ENCODE results near the gene LGALS4.
"Not testable (repeated sequence)": the region's sequence is repeated elsewhere in the genome, so short reads cannot be mapped to it uniquely, and the experiment has no call there.

Gene LGALS4, protein sequence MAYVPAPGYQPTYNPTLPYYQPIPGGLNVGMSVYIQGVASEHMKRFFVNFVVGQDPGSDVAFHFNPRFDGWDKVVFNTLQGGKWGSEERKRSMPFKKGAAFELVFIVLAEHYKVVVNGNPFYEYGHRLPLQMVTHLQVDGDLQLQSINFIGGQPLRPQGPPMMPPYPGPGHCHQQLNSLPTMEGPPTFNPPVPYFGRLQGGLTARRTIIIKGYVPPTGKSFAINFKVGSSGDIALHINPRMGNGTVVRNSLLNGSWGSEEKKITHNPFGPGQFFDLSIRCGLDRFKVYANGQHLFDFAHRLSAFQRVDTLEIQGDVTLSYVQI

DNA sequence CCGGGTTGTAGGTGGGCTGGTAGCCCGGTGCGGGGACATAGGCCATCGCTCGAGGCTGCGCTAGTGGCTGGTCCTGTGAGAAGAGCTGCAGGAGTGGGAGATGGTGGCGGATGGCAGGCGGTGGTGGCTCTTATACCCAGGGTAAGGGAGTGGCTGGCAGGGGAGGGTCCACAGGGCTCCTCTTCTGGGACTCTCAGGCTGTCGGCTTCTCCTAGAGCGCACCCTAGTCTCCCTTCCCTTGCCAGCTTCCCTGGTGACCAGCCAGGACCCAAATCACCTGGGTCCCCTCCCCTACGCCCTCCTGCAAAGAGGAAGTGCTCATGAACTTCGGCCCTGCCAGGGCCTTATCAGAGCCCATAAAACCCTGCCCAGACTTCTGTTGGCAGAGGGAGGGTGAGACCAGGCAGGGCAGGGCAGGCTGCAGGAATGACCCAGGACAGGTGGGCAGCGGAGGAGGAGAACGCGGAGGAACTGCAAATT lies at the start of gene LGALS4:
LGALS4 (minus strand) TSS at position 105 of the 480 bp plus-strand sequence; CDS start at position 46, 59 bp downstream.
- DNase-seq (ENCODE audit: low spot score), result no peak

DNA sequence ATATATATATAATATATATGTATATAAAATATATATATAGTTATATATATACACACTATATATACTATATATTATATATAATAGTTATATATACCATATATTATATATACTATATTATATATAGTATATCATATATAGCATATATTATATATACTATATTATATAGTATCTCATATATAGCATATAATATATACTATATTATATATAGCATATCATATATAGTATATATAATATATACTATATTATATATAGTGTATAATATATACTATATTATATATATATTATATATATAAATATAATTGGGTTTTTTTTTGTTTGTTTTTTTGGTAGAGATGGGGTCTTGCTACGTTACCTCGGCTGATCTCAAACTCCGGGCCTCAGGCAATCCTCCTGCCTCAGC lies 48.6 kb upstream of the LGALS4 start:
- DNase-seq (ENCODE audit: low spot score), result no peak

DNA sequence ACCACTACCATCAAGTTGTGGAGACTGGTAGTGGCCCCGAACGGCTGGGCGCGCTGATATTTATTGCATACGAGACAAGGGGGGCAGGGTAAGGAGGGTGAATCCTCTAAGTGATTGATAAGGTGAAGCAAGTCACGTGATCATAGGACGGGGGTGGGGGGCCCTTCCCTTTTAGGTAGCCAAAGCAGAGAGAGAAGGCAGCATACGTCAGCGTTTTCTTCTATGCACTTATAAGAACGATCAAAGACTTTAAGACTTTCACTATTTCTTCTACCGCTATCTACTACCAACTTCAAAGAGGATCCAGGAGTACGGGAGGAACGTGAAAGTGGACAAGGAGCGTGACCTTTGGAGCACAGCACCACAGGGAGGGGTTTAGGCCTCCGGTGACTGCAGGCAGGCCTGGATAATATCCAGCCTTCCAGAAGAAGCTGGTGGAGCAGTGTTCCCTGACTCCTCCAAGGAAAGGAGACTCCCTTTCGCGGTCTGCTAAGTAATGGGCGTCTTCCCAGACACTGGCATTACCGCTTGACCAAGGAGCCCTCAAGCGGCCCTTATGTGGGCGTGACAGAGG lies 47.0 kb upstream of the LGALS4 start:
- not testable (repeated sequence) for DNase-seq (ENCODE audit: low spot score)

DNA sequence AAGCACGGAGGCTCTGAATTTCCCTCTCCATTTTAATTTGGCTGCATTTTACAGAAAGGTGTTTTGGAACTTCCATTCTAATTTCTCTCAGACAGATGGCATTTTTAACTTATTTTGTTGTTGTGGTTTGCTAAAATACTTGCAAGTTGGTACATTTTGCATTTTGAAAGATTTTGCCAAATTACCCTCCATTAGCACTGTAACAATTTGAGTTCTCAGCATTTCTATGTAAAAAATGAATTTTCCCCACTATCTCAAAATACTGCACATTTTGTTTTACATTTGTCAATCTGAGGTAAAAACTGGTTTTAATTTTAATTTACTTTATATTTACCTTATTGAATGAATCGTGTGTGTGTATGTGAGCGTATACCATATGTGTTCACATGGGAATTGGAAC lies 44.1 kb upstream of the LGALS4 start:
- no peak for DNase-seq (ENCODE audit: low spot score)

DNA sequence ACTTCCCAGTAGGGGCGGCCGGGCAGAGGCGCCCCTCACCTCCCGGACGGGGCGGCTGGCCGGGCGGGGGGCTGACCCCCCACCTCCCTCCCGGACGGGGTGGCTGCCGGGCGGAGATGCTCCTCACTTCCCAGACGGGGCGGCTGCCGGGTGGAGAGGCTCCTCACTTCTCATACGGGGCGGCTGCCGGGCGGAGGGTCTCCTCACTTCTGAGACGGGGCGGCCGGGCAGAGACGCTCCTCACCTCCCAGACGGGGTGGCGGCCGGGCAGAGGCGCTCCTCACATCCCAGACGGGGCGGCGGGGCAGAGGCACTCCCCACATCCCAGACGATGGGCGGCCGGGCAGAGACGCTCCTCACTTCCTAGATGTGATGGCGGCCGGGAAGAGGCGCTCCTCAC lies 43.0 kb upstream of the LGALS4 start:
- DNase-seq (ENCODE audit: low spot score), result not testable (repeated sequence)

DNA sequence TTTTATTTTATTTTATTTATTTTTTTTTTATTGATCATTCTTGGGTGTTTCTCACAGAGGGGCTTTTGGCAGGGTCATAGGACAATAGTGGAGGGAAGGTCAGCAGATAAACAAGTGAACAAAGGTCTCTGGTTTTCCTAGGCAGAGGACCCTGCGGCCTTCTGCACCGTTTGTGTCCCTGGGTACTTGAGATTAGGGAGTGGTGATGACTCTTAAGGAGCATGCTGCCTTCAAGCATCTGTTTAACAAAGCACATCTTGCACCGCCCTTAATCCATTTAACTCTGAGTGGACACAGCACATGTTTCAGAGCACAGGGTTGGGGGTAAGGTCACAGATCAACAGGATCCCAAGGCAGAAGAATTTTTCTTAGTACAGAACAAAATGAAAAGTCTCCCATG lies 42.2 kb upstream of the LGALS4 start:
- not testable (repeated sequence) for DNase-seq (ENCODE audit: low spot score)

DNA sequence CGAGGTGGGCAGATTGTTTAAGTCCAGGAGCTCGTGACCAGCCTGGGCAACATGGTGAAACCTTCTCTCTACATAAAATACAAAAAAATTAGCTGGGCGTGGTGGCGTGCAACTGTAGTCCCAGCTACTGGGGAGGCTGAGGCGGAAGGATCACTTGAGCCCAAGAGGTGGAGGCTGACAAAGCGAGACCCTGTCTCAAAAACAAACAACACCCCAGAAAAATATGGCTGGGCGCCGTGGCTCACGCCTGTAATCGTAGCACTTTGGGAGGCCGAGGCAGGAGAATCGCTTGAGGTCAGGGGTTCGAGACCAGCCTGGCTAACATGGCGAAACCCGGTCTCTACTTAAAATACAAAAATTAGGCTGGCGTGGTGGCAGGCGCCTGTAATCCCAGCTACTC lies 40.5 kb upstream of the LGALS4 start:
- no peak for DNase-seq (ENCODE audit: low spot score)

DNA sequence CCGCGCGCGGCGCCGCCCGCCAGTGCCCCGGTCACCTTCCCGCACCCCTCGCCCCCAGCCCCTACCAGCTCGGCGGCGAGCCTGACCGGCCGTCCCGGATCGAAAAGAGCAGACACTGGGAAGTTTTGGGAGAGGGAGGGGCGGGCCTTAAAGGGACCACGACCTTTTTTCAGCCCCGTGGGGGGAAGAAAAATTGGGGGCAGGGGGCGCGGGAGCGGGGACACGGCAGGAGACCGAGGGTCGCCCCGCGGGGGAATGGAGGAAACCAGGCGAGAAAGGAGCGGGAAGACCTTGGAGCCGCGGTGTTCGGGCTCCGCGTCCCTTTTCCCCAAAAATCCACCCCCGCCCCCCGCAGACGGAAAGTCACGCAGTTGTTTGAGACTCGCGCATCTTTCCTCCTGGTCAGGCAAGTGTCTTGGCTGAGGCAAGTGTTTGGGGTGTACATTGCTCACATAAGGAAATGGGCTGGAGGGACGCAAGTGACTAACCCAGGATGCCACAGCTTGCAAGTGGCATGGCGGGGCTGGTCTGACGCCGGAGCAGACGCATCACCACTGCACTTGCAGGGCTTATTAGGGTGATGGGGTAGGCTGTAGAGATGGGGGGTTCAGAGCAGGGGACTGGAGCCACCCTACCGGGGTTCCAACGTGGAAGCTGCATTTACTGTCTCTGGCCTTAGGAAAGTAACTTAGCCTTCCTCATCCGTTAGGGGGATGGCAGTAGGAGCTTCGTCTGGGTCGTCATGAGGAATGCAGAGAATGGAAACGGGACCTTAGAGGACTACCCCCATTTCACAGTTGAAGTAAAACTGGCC lies 39.7 kb upstream of the LGALS4 start:
- DNase-seq (ENCODE audit: low spot score), result peak; percentile 34

DNA sequence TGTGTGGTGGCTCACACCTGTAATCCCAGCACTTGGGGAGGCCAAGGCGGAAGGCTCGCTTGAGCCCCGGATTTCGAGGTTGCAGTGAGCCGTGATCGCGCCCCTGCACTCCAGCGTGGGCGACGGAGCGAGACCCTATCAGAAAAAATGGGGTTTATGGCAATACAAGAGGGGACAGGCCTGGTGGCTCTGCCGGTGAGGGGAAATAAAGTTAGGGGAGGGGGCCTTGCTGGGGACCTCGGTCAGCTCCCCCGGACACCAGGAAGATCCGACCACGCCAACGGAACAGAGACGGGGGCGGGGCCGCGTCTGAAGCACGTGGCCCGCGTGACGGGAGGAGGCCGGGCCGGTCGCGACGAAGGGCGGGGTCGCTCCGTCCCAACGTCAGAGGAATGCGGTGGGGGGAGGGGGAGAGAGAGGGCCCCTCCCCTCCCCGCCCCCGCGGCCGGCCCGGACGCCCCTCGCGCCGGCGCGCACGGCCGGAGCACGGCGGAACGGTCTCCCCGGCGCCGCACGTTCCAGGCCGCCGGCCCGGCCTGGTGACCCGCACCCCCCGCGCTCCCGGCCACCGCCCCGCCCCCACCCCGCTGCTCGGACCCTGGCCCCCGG lies 39.0 kb upstream of the LGALS4 start:
- peak; percentile 88 for DNase-seq (ENCODE audit: low spot score)

DNA sequence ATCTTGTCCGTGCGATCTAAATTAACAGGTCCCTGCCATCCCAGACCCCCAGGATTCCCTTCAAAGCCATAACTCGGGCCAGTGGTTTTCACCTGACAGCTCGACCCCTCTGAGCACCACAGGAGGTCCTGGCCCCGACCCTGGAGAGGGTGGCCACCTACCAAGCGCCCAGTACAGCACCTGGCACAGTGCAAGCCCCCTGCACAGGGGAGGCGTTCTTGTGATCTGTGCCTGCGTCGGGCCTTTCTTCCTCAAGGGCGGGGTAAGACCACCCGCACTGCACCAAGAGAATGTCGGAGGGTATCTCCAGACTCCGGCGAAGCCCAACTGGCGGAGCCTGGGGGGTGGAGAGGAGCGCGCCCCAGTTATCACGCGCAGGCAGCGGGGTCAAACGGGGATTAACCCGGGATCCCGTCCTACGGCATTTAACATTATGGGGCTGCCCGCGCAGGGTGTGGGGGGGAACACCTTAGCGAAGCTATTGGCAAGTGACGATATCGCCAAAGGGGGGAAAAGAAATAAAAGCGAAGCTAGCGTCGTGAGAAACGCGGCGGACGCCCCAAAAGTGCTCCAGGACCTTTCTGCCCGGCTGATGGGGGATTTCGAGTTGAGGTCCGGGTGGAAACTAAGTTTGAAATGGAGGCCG lies 38.4 kb upstream of the LGALS4 start:
- no peak for DNase-seq (ENCODE audit: low spot score)

DNA sequence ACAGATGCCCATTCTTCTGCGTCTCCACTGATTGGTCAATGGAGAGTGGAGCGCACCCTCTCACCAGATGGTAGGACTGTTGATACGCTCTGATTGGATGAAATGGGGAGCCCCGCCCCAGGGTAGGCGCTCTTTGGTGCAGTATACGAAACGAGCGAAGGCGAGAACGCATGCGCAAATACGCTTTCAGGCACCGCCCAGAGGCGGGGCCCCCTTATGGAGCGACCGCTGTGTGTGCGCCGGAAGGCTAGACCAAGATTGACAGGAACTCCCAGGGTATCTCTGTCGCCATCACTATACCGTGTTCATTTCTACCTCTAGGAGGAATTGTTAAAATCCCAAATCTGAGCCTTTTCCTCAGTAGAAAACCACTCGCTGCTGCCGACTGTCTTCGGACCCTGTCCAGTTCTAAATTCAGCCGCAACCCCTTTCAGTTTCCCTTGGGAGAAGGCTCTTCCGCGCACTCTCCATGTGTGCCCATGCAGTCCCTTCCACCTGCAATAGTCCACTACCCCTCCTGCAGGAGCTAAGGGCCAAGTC lies 37.8 kb upstream of the LGALS4 start:
- DNase-seq (ENCODE audit: low spot score), result no peak

DNA sequence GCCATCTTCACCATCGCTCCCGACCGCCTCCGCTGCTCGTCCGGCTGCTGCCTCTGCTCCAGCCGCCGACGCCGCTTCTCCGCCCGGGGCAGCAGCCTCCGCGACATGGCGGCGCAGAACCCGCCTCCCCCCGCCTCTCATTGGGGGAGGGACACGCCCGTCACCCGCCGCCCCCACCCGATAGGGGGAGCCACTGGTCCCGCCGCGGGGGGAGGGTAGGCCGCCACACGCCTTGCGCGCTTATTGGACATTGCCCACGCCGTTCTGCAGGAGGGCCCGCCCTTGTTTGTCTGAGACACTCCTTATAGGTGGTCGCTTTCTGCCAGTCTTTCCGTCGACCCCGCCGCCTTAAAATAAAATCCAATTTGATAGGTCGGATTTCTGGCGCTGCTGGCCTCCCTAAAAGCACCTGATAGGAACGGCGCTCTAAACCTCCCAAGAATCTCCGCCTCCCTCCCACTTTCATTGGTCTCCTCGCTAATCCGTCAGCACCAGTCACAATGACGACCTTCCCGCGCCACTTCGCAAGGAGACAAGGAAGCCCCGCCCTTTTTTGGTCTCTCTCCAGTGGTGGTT lies 37.2 kb upstream of the LGALS4 start, which contains the start of gene HNRNPL:
HNRNPL (minus strand) TSS at position 127 of the 576 bp plus-strand sequence; CDS start at position 107, 20 bp downstream.
- DNase-seq (ENCODE audit: low spot score), result peak; percentile 100

DNA sequence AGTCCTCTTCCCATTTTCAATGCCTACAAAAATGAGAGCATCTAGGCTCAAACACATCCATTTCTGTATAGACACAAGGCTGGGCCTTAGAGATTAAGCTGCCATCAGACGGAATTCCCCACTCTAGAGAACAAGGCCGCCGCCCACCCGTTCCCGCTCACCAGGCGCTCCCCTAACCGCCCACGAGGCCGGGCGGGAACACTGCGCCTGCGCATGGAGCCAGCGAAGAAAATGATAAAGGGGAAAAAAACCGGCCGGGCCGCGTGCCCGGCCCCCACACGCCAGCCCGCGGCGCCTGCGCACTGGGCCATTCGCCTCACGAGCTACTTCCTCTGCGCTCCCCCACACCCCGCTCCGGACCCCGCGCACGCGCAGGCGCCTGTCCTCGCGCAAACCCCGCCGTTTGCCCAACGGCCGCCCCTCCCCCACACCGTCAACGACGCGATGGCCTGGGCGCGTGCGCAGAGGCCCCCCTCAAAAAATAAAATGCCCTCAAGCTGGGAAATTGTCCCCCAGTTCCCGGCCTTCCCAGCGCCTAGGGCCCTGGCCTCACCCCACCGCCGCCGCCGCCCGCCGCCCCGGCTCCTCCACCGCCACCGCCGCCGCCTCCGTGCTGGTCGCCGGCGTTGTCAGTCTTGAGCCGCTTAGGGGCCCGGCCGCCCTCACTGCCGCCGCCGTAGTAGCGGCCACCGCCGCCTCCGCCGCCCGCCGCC lies 36.6 kb upstream of the LGALS4 start:
- DNase-seq (ENCODE audit: low spot score), result peak; percentile 91

DNA sequence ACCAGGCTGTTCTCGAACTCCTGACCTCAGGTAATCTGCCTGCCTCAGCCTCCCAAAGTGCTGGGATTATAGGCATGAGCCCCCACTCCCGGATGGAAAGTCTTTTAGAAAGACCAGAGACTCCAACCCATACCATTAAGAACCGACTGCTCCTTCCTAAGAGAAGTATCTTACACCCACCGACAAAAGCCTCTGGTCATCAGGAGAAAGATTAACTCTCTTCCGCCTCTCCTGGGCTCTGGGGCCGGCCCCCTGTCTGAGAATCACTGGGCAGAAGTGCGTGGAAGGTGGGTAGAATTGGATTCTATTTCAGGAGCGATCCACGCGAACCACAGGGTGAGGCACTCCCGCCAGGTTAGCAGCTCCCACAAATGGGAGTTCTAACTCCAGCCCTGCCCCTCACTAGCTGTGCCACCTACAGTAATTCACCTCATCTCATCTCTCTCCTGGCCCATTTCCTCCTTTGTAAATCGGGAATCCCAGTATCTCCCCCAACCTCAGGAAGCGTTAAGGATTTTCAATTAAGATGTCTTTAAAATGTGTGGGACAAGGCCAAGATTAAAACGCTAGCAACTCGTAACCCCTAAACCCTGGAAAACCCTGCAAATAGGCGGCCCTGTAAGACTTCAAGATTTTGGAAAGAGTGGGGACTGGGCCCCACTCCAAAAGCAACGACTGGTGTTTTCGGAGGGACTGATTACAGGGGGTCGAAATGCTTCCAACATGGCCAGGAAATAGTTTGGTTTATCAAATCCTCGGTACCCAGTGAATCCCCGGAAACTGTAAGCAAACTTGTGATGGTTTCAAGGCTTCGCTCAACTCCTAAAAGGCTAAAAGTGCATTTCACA lies 35.8 kb upstream of the LGALS4 start:
- no peak for DNase-seq (ENCODE audit: low spot score)

DNA sequence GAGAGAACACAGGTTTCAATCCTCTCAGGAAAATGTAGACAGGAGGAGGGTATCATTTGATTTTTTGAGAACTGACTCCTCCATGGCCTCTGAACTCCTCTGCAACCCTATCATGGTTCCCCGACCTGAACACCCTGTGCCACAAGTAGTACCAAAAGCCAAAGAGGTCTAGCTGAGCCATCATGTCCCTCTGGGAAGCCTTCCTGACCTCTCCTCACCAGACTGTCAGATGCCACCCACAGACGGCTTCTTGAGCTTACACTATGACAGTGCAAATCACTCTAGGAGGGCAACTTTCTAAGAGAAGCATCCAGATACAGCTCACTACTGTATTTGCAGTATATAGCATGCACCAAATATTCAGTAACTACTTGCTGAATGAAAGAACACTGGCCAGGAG lies 33.4 kb upstream of the LGALS4 start:
- no peak for DNase-seq (ENCODE audit: low spot score)

DNA sequence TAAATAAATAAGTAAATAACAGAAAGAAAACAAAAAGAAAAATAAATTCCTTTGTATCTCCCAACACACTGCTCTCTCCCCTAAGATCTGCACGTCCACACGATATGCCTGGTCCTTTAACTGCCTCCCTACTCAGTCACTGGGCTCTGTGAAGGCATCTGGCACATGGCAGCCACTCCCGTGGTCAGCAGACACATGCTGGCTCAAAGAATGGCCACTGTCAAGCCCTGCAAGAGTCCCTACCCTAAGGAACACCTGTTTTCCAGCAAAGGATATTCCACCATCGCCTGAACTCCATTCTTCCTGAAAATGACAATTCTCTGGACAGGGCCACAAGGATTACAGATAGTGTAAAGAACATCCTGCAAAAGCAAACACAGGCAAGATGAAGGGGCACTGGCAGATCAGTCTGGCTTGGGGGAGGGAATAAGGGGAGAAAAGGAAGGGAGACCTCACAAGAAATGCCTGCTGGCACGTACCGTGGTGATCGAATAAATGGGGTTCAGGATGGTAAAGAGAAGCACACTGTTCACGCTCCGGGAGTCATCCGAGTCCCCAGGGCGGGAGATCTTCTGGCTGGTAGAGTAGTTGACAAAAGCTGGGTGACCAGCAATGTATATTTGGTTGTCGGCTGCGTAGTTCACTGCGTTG lies 32.8 kb upstream of the LGALS4 start:
- no peak for DNase-seq (ENCODE audit: low spot score)

DNA sequence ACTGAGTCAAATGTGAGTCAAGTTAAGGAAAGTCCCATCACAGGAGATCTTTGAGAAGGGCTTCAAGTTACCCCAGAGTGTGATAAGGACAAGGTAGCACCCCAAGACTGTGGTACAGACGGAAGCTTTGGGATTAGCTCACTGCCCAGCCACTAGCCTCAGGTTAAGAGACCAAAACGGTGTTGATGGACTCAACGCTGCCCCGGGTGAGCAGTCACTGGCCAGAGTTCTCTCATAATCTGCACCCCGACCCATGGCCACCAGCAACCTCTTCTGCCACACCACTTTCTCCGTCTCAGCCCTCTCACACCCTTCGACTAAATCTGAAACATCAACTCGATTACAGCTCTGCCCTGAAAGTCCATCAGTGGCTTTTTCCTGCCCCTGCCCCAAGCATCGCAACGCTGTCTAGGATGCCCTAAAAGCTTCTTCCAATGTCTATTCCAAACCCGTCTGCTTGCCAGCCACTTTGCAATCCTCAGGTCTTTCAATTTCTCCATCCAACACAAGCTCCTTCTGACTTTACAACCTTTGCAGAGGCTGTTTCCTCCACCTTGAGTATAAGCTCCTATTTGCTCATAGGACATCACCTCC lies 31.4 kb upstream of the LGALS4 start:
- DNase-seq (ENCODE audit: low spot score), result no peak

DNA sequence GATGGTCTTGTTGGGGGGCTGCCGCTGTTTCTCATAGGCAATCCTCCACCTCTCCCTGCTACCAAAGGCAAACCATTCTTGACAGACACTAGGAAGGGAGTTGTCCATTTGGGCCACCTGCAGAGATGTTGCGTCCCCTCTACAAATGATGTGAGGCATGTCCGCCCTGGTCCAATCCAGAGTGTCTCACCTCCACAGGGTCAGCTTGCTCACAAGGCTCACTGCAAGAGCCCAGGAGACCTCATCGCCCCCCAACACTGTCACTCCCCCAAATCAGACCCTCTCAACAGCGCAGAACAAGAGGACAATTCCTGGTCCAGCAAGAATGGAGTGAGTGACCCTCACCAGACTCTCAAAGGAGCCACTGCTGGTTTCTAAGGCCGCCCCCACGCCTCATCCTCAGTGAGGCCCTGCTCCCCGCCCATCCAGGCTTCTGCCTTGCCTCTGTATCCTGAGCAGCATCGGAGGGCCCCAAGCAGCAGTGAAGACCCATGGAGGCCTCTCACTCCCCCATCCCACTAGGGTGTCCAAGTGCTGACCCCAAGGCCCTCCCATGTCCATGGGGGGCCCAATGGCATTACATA lies 30.5 kb upstream of the LGALS4 start:
- no peak for DNase-seq (ENCODE audit: low spot score)

Measured in pons (tissue), 1 donor.